ENCODE results near the gene BAAT. TPM values are rescaled to one million over a fixed set of nuclear protein-coding genes. Genes with fewer than 3 reads are reported as not detected.
"Not testable (repeated sequence)": the region's sequence is repeated elsewhere in the genome, so short reads cannot be mapped to it uniquely, and the experiment has no call there.

Gene BAAT
- total RNA-seq, 4 donors from 2014 or later, result not detected

DNA sequence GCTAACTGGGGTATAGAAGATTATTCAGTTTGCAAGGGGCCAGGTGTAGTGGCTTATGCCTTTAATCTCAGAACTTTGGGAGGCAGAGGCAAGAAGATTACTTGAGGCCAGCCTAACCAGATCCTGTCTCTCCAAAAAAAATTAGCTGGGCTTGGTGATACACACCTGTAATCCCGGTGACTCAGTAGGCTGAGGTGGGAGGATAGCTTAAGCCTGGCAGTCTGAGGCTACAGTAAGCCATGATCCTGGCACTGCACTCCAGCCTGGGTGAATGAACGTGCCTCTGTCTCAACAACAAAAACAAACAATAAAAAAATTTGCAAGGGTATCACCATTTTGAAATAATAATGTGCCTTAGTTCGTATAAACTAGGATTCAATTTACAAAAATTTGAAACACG is 51.3 kb downstream of the BAAT start:
- 30 to 63% methylated on average over 4 of the region's 4 CpGs for WGBS, 2 donors
- no peak for DNase-seq
- H3K27me3 ChIP-seq, result no peaks in the 10 kb centered on the region
- H3K4me1 ChIP-seq, result no peaks in the 10 kb centered on the region
- TF ChIP-seq POLR2A (IDR thresholded peaks at IDR 0.05), result no peak
- TF ChIP-seq, protein P1, sequence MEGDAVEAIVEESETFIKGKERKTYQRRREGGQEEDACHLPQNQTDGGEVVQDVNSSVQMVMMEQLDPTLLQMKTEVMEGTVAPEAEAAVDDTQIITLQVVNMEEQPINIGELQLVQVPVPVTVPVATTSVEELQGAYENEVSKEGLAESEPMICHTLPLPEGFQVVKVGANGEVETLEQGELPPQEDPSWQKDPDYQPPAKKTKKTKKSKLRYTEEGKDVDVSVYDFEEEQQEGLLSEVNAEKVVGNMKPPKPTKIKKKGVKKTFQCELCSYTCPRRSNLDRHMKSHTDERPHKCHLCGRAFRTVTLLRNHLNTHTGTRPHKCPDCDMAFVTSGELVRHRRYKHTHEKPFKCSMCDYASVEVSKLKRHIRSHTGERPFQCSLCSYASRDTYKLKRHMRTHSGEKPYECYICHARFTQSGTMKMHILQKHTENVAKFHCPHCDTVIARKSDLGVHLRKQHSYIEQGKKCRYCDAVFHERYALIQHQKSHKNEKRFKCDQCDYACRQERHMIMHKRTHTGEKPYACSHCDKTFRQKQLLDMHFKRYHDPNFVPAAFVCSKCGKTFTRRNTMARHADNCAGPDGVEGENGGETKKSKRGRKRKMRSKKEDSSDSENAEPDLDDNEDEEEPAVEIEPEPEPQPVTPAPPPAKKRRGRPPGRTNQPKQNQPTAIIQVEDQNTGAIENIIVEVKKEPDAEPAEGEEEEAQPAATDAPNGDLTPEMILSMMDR (IDR thresholded peaks at IDR 0.05), result no peak
- H3K4me3 ChIP-seq, result no peak overlapping the region
- H3K36me3 ChIP-seq, result no peaks in the 10 kb centered on the region
- intact Hi-C loops (cut with DNase I), result no loop called here
- no peak overlapping the region for H3K27ac ChIP-seq
- no peaks in the 10 kb centered on the region for H3K9me3 ChIP-seq

DNA sequence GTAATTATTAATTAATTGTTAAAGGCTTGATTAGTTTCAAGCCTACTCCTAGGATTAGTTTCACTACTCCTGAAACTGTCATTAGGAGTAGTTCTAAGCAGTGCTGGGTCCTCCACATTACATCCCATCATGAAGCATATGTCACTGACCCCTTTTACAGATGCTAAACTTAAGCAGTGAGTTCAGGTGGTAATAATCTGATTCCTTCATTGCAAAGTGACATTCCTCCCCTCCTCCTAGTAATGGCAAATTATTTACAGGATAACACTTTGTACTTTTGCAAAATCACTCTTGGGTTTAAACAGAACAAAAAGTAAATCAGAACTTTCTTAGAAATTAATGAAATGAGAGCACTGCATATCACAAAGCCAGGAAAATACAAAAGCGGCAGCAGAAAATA is 52.4 kb downstream of the BAAT start:
- intact Hi-C loops (cut with DNase I), result no loop called here
- WGBS, 2 donors, result 90 to 100% methylated on average over 1 of the region's 1 CpG
- Histone ChIP-seq H3K27me3 (no peaks in the 10 kb centered on the region), H3K4me3 (no peak overlapping the region), H3K27ac (no peak overlapping the region), H3K9me3 (no peaks in the 10 kb centered on the region), H3K36me3 (no peaks in the 10 kb centered on the region), H3K4me1 (no peaks in the 10 kb centered on the region)
- TF ChIP-seq, protein P1 (IDR thresholded peaks at IDR 0.05), result no peak
- no peak for TF ChIP-seq POLR2A (IDR thresholded peaks at IDR 0.05)
- DNase-seq, result no peak

DNA sequence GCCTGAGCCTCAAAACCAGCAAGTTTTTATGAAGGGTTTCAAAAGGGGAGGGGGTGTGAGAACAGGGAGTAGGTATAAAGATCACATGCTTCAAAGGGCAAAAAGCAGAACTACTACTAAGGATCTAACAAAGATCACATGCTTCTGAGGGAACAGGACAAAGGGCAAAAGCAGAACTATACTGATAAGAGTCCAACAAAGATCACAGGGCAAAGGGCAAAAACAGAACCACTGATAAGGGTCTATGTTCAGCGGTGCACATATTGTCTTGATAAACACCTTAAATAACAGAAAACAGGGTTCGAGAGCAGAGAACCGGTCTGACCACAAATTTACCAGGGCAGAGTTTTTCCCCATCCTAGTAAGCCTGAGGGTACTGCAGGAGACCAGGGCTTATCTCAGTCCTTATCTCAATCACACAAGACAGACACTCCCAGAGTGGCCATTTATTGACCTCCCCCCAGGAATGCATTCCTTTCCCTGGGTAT is 57.3 kb downstream of the BAAT start:
- H3K4me3 ChIP-seq; intact Hi-C loops (cut with DNase I); H3K36me3 ChIP-seq; H3K4me1 ChIP-seq; H3K27me3 ChIP-seq; H3K9me3 ChIP-seq; H3K27ac ChIP-seq; DNase-seq: not testable (repeated sequence)
- WGBS, 2 donors, result 51 to 63% methylated on average over 3 of the region's 3 CpGs

DNA sequence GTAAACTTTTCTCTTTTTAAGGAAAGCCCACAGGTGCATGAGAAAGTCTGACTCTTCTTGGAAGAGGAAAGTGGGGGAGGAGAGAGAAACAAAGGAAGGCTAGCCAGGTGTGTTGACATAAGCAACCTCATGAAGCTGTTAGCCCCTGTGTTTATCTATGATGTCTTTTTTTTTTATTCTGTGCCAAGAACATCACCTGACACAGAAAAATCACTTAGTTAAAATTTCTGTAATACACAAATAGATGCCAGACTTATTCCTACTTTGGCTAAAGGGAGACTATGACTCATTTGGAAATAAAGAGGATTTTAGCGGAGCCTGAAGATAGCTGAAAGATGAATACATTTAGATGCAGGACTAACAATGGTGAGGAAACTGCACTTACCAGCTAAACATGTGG is 58.3 kb downstream of the BAAT start:
- H3K36me3 ChIP-seq, result no peaks in the 10 kb centered on the region
- no peak overlapping the region for H3K27ac ChIP-seq
- 20 to 24% methylated on average over 1 of the region's 1 CpG for WGBS, 2 donors
- no peaks in the 10 kb centered on the region for H3K27me3 ChIP-seq
- no peak for TF ChIP-seq POLR2A (IDR thresholded peaks at IDR 0.05)
- TF ChIP-seq, protein P1 (IDR thresholded peaks at IDR 0.05), result no peak
- DNase-seq, result no peak
- H3K4me3 ChIP-seq, result no peak overlapping the region
- no peaks in the 10 kb centered on the region for H3K4me1 ChIP-seq
- H3K9me3 ChIP-seq, result no peaks in the 10 kb centered on the region
- intact Hi-C loops (cut with DNase I), result no loop called here

DNA sequence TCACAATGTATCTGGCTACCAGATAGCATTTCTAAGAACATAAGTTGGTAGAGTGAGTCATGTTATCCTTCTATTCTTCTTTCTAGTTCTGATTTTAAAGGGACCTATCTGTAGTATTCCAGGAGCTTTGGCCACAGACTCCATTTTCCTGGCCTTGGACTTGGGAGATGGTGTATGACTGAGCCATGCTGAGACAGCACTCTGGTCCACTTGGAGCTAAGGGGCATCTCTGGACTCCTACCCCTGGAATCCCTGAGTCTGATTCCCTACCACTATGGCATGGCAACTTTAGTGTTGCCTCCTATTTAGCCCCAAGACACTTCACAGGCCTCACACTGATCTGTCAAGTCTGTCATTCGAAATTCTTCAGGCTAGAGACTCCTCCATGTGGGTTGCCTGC is 58.8 kb downstream of the BAAT start:
- intact Hi-C loops (cut with DNase I), result no loop called here
- H3K27me3 ChIP-seq, result no peaks in the 10 kb centered on the region
- no peak for DNase-seq
- H3K36me3 ChIP-seq, result no peaks in the 10 kb centered on the region
- no peak overlapping the region for H3K4me3 ChIP-seq
- H3K27ac ChIP-seq, result no peak overlapping the region
- TF ChIP-seq POLR2A (IDR thresholded peaks at IDR 0.05), result no peak
- TF ChIP-seq, protein P1 (IDR thresholded peaks at IDR 0.05), result no peak
- H3K4me1 ChIP-seq, result no peaks in the 10 kb centered on the region
- 13 to 30% methylated on average over 1 of the region's 1 CpG for WGBS, 2 donors
- H3K9me3 ChIP-seq, result no peaks in the 10 kb centered on the region

DNA sequence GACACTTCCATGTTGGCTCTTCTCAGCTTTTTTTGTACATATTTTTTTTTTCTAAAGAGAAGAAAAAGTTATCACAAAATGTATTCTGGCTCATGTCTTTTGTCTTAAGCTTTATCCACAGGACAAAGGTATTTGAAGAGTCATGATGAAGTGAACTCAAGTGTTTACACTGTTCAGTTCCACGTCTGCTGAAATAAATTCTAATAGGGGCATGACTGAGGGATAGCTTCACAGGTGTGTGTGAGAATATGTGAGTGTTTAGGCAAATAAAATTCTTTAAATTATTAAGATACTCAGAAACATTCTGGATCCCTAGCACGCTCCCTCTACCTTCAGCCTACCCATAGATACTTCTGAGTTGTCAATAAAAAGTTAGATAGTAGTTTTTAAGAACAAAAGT is 59.8 kb downstream of the BAAT start:
- intact Hi-C loops (cut with DNase I), result no loop called here
- Histone ChIP-seq H3K4me3 (no peak overlapping the region), H3K27me3 (peaks cover 0 to 3% (median 0%) of the 10 kb centered on the region in 4 donors), H3K9me3 (no peaks in the 10 kb centered on the region), H3K36me3 (no peaks in the 10 kb centered on the region), H3K4me1 (no peaks in the 10 kb centered on the region), H3K27ac (no peak overlapping the region)
- TF ChIP-seq POLR2A (IDR thresholded peaks at IDR 0.05), result no peak
- TF ChIP-seq, protein P1 (IDR thresholded peaks at IDR 0.05), result no peak
- DNase-seq, result no peak
- 44 to 71% methylated on average over 2 of the region's 2 CpGs for WGBS, 2 donors

All from esophagus squamous epithelium (tissue), 5 donors.